Measurements from ENCODE around the gene STMN3. TPM values are rescaled to one million over a fixed set of nuclear protein-coding genes. Genes with fewer than 3 reads are reported as not detected.
A peak's percentile ranks its signal among the peaks of the same experiment; 100 is the strongest.

STMN3 gene
- total and polyA plus RNA-seq, 2 of the 8 experiments (the other 6 are each of a cell fraction or from before 2014, with no cell fraction given), result 51.5 to 63.1 TPM

GRCh38 chr20:63686094-63686491 is 32.9 kb upstream of the STMN3 start:
- Histone ChIP-seq H3K4me1 (replicated peaks in 1 of 4; ENCODE audit: control insufficient read depth in 3 of 4, insufficient read depth in 4 of 4, low read length in 3 of 4) (no peaks in the 10 kb centered on the region; a peak in 1 of 7 replicates), H3K56ac (replicated peaks; ENCODE audit: insufficient read length, low read depth, low read length) (no peak overlapping the region), H3K23ac (ENCODE audit: insufficient read length) (no peak overlapping the region), H3K27ac (ENCODE audit: low read depth, low read length) (no peak overlapping the region), H3K4me3 (ENCODE audit: extremely low read depth in 1 of 4, insufficient read depth in 2 of 4, low read depth in 3 of 4, low read length in 4 of 4) (no peak overlapping the region), H4K20me1 (replicated peaks in 1 of 2; ENCODE audit: control insufficient read depth in 1 of 2, insufficient read depth in 2 of 2, low read length in 2 of 2) (peaks cover 0 to 6% of the 10 kb centered on the region in 2 experiments), H3K27me3 (replicated peaks in 1 of 4; ENCODE audit: control insufficient read depth in 3 of 4, extremely low read depth in 1 of 4, insufficient read depth in 3 of 4, low read length in 3 of 4) (no peaks in the 10 kb centered on the region), H4K8ac (ENCODE audit: extremely low read depth, insufficient read depth, low read length) (0 out of 2 replicates have a peak overlapping the region, but pooled peaks have one; percentile 3), H2BK120ac (replicated peaks; ENCODE audit: low read depth, low read length) (no peak overlapping the region), H3K23me2 (ENCODE audit: low read depth, low read length) (no peaks in the 10 kb centered on the region), H3K4me2 (ENCODE audit: insufficient read depth in 1 of 2, low read depth in 2 of 2, low read length in 2 of 2) (no peak overlapping the region), H3K36me3 (ENCODE audit: control insufficient read depth in 2 of 4, insufficient read depth in 4 of 4, low read length in 3 of 4) (peaks cover 0 to 3% (median 0%) of the 10 kb centered on the region in 4 experiments; a peak in 1 of 8 replicates), H2BK12ac (ENCODE audit: low read depth, low read length) (no peak overlapping the region), H2AFZ (ENCODE audit: low read length) (no peak overlapping the region), H4K5ac (ENCODE audit: insufficient read length, low read depth, low read length) (no peak overlapping the region), H3K14ac (ENCODE audit: insufficient read length) (no peak overlapping the region), H3K9me3 (ENCODE audit: insufficient read depth in 2 of 2, low read depth in 1 of 2, low read length in 1 of 2) (no peaks in the 10 kb centered on the region), H3K4ac (replicated peaks; ENCODE audit: insufficient read length, low read depth, low read length) (no peak overlapping the region), H2BK5ac (ENCODE audit: low read depth, low read length) (peak overlapping the region; percentile 66), H3K79me1 (ENCODE audit: low read depth, low read length) (no peaks in the 10 kb centered on the region), H3K18ac (ENCODE audit: extremely low read depth, low read length) (no peak overlapping the region; the same call in 1 of the 2 replicates), H4K91ac (replicated peaks; ENCODE audit: insufficient read length, low read length) (no peak overlapping the region), H3K9ac (replicated peaks in 1 of 4; ENCODE audit: extremely low read depth in 1 of 4, low read depth in 3 of 4, low read length in 3 of 4) (0 out of 7 replicates have a peak overlapping the region, but pooled peaks of 1 of the 4 experiments have one; percentile 22), H2AK5ac (ENCODE audit: low read depth, low read length) (no peak overlapping the region), H3K79me2 (ENCODE audit: control insufficient read depth in 1 of 2, insufficient read depth in 2 of 2, low read length in 2 of 2) (no peaks in the 10 kb centered on the region), H2BK15ac (ENCODE audit: low read length) (no peak overlapping the region), H2BK20ac (ENCODE audit: low read length) (no peak overlapping the region)
- POLR2A ChIA-PET (ENCODE audit: partially characterized antibody), result interaction anchor here (4.3 kb wide), 1 partner anchor 12 kb away, joined by 31 read pairs; the partner anchor contains the start of gene TNFRSF6B
- 95% methylated on average over 19 of the region's 24 CpGs; no CpG with 5 or more reads in 1 of the 2 experiments for WGBS, 2 experiments (ENCODE audit: extremely low coverage in 1 of 2, insufficient coverage in 1 of 2, insufficient read length in 1 of 2, insufficient replicate concordance in 2 of 2, low coverage in 1 of 2, low lambda C conversion rate in 2 of 2, missing lambda C conversion rate in 1 of 2)
- TF ChIP-seq ATF3 (IDR thresholded peaks at IDR 0.05; ENCODE audit: insufficient read depth, low read depth, low read length) (no peak), KDM5A (IDR thresholded peaks at IDR 0.05; ENCODE audit: low read length) (no peak)
- FAIRE-seq (no peak), DNase-seq (ENCODE audit: low read depth in 1 of 2, low spot score in 2 of 2) (no peak)
- CTCF ChIA-PET (ENCODE audit: partially characterized antibody), result no interaction called here

Data from H1 (cell line).